ENCODE data around the gene CDYL2.

GRCh38 chr16:80739523-80739922 is 64.9 kb downstream of the CDYL2 start:
- no peak for TF ChIP-seq EZH2phosphoT487 (IDR thresholded peaks at IDR 0.05; ENCODE audit: insufficient read depth, low read depth)
- TF ChIP-seq EZH2 (IDR thresholded peaks at IDR 0.05; ENCODE audit: insufficient read depth, poor library complexity, severe bottlenecking): no peak
